GM10266 (cell line): ENCODE data around the gene VWDE.

Experiments used
- DNase-seq: peaks from one replicate; pipeline ENCODE4 v3.0.0; 2012; ENCODE audit errors: extremely low spot score
- CTCF ChIP-seq: IDR thresholded peaks from 2 replicates; pipeline ENCODE4 v1.5.1; 2012; ENCODE audit warnings: mild to moderate bottlenecking, low read depth; ENCODE audit not compliant: control insufficient read depth, insufficient read depth; ENCODE audit errors: missing control alignments

The VWDE gene

GRCh38 chr7:12317675-12318074, 86.0 kb downstream of the VWDE start:
- no peak for DNase-seq
- no peak for TF ChIP-seq CTCF

GRCh38 chr7:12316925-12317324, 86.7 kb downstream of the VWDE start:
- DNase-seq = no peak
- no peak for TF ChIP-seq CTCF

- TF ChIP-seq CTCF = no peak
- no peak for DNase-seq
These were observed 88.6 kb downstream of the VWDE start for GRCh38 chr7:12315049-12315448.

- no peak for TF ChIP-seq CTCF
- DNase-seq = no peak
These were observed 89.5 kb downstream of the VWDE start for GRCh38 chr7:12314199-12314598.

GRCh38 chr7:12305502-12305901, 98.2 kb downstream of the VWDE start:
- TF ChIP-seq CTCF = no peak
- DNase-seq = no peak

- no peak for DNase-seq
- TF ChIP-seq CTCF = no peak
These were observed 100.2 kb downstream of the VWDE start for GRCh38 chr7:12303495-12303894.

GRCh38 chr7:12303062-12303461, 100.6 kb downstream of the VWDE start:
- no peak for DNase-seq
- TF ChIP-seq CTCF = no peak

- DNase-seq = no peak
- no peak for TF ChIP-seq CTCF
These were observed 103.2 kb downstream of the VWDE start for GRCh38 chr7:12300415-12300814.
